ENCODE measurements around the gene RIMBP2.

The RIMBP2 gene

GRCh38 chr12:130611026-130611905, 104.8 kb downstream of the RIMBP2 start:
- H3K4me3 ChIP-seq (replicated peaks; ENCODE audit: low read depth, low read length) = no peak overlapping the region
- no peak for DNase-seq (ENCODE audit: extremely low read depth, low read depth)
- no peak for TF ChIP-seq CTCF (IDR thresholded peaks at IDR 0.05; ENCODE audit: low read depth, low read length, missing control alignments)

GRCh38 chr12:130609966-130610365, 106.1 kb downstream of the RIMBP2 start:
- DNase-seq (ENCODE audit: extremely low read depth, low read depth) = no peak
- no peak overlapping the region for H3K4me3 ChIP-seq (replicated peaks; ENCODE audit: low read depth, low read length)
- TF ChIP-seq CTCF (IDR thresholded peaks at IDR 0.05; ENCODE audit: low read depth, low read length, missing control alignments) = no peak

- no peak for TF ChIP-seq CTCF (IDR thresholded peaks at IDR 0.05; ENCODE audit: low read depth, low read length, missing control alignments)
- DNase-seq (ENCODE audit: extremely low read depth, low read depth) = no peak
- no peak overlapping the region for H3K4me3 ChIP-seq (replicated peaks; ENCODE audit: low read depth, low read length)
Observed at GRCh38 chr12:130608831-130609230, 107.3 kb downstream of the RIMBP2 start.

- no peak for TF ChIP-seq CTCF (IDR thresholded peaks at IDR 0.05; ENCODE audit: low read depth, low read length, missing control alignments)
- DNase-seq (ENCODE audit: extremely low read depth, low read depth) = no peak
- H3K4me3 ChIP-seq (replicated peaks; ENCODE audit: low read depth, low read length) = no peak overlapping the region
Observed at GRCh38 chr12:130608132-130608531, 108.0 kb downstream of the RIMBP2 start.

- no peak for DNase-seq (ENCODE audit: extremely low read depth, low read depth)
- TF ChIP-seq CTCF (IDR thresholded peaks at IDR 0.05; ENCODE audit: low read depth, low read length, missing control alignments) = no peak
- H3K4me3 ChIP-seq (replicated peaks; ENCODE audit: low read depth, low read length) = no peak overlapping the region
Observed at GRCh38 chr12:130606231-130606630, 109.9 kb downstream of the RIMBP2 start.

GRCh38 chr12:130603396-130603965, 112.6 kb downstream of the RIMBP2 start:
- TF ChIP-seq CTCF (IDR thresholded peaks at IDR 0.05; ENCODE audit: low read depth, low read length, missing control alignments) = no peak
- no peak for DNase-seq (ENCODE audit: extremely low read depth, low read depth)
- H3K4me3 ChIP-seq (replicated peaks; ENCODE audit: low read depth, low read length) = no peak overlapping the region

Data from HFF-Myc (cell line).